HepG2 (cell line): ENCODE measurements around the gene CEBPA. TPM values are rescaled to one million over a fixed set of nuclear protein-coding genes. Genes with fewer than 3 reads are reported as not detected.

Source experiments
- CAMTA2 ChIP-seq: sonication (generic); formaldehyde crosslinking; IDR thresholded peaks from 2 replicates; pipeline ENCODE4 v1.4.0; 2020; ENCODE audit warnings: mild to moderate bottlenecking, missing genetic modification reagents, borderline replicate concordance
- HMG20B ChIP-seq: conservative IDR thresholded peaks from 2 replicates; pipeline ENCODE4 v1.6.1; 2016; ENCODE audit warnings: missing genetic modification reagents, missing compliant biosample characterization
- KLF16 ChIP-seq, 2 experiments: sonication (generic) in 1 of 2; formaldehyde crosslinking in 1 of 2; IDR thresholded peaks; 2 replicates each; pipeline versions ENCODE4 v1.6.1 to v1.8.0; 2016 to 2023; ENCODE audit warnings: missing genetic modification reagents in 2 of 2, missing compliant biosample characterization in 1 of 2
- MYC ChIP-seq: sonication (generic); formaldehyde crosslinking; IDR thresholded peaks from 2 replicates; pipeline ENCODE4 v1.9.0; 2021; ENCODE audit warnings: missing genetic modification reagents, borderline replicate concordance
- NAIF1 ChIP-seq: sonication (generic); formaldehyde crosslinking; IDR thresholded peaks from 2 replicates; pipeline ENCODE4 v1.5.0; 2020; ENCODE audit warnings: mild to moderate bottlenecking, missing genetic modification reagents, borderline replicate concordance
- PREB ChIP-seq: sonication (generic); formaldehyde crosslinking; IDR thresholded peaks from 2 replicates; pipeline ENCODE4 v1.4.0; 2020; ENCODE audit warnings: missing genetic modification reagents
- RBM22 ChIP-seq: fragments of 200-400 bp; formaldehyde crosslinking; optimal IDR thresholded peaks from 2 replicates; pipeline ENCODE3; 2017; ENCODE audit warnings: mild to moderate bottlenecking, low read length, moderate library complexity
- RNF219 ChIP-seq: sonication (generic); formaldehyde crosslinking; IDR thresholded peaks from 2 replicates; pipeline ENCODE4 v1.5.0; 2020; ENCODE audit warnings: mild to moderate bottlenecking, missing genetic modification reagents
- TBX2 ChIP-seq: sonication (generic); formaldehyde crosslinking; IDR thresholded peaks from 2 replicates; pipeline ENCODE4 v1.5.0; 2020; ENCODE audit warnings: missing genetic modification reagents, mild to moderate bottlenecking, borderline replicate concordance
- ZBTB42 ChIP-seq: sonication (generic); formaldehyde crosslinking; IDR thresholded peaks from 2 replicates; pipeline ENCODE4 v1.5.0; 2020; ENCODE audit warnings: mild to moderate bottlenecking, missing genetic modification reagents
- ZNF251 ChIP-seq: sonication (generic); formaldehyde crosslinking; IDR thresholded peaks from 2 replicates; pipeline ENCODE4 v1.9.0; 2021; ENCODE audit warnings: mild to moderate bottlenecking, missing genetic modification reagents
- ZNF441 ChIP-seq: sonication (generic); formaldehyde crosslinking; IDR thresholded peaks from 2 replicates; pipeline ENCODE4 v1.7.0; 2021; ENCODE audit warnings: missing genetic modification reagents, borderline replicate concordance
- ZNF574 ChIP-seq: sonication (generic); formaldehyde crosslinking; IDR thresholded peaks from 2 replicates; pipeline ENCODE4 v1.4.0; 2020; ENCODE audit warnings: missing genetic modification reagents
- polyA plus RNA-seq, 8 experiments: library from polyadenylated mRNA; depleted of rRNA in 3 of 8; stranded (reverse) in 7 of 8; unstranded in 1 of 8; fragments of >200 nt; fragmentation: Illumina TruSeq in 4 of 8; extraction: Trizol in 4 of 8; gene quantifications; 2 replicates each; pipeline versions ENCODE4 v1.2.1 to v1.2.3, GENCODE V29; 2011 to 2016; ENCODE audit warnings: low read depth in 4 of 8, missing spikeins in 1 of 8, mixed read lengths in 1 of 8; ENCODE audit not compliant: insufficient read depth in 1 of 8
- total RNA-seq, 5 experiments: library from RNA; depleted of rRNA; stranded (reverse); fragments of >200 nt; fragmentation: Illumina TruSeq; extraction: Trizol; gene quantifications; 2 replicates each; pipeline ENCODE4 v1.2.3, GENCODE V29; 2016; ENCODE audit warnings: low read depth in 1 of 5
- TF ChIP-seq, protein P1 (sequence below), 2 experiments: fragments of 450-650 bp in 1 of 2; sonication (generic) in 1 of 2; formaldehyde crosslinking in 1 of 2; IDR thresholded peaks; 2 replicates each; pipeline versions ENCODE4 v1.6.1 to v1.8.0; 2016 to 2022; ENCODE audit warnings: antibody characterized with exemption in 1 of 2, mild to moderate bottlenecking in 1 of 2, missing genetic modification reagents in 1 of 2

The CEBPA gene
- total and polyA plus RNA-seq, 2 of the 13 experiments (the other 11 are each of a cell fraction or from before 2014, with no cell fraction given): 24.8 to 103 TPM

DNA sequence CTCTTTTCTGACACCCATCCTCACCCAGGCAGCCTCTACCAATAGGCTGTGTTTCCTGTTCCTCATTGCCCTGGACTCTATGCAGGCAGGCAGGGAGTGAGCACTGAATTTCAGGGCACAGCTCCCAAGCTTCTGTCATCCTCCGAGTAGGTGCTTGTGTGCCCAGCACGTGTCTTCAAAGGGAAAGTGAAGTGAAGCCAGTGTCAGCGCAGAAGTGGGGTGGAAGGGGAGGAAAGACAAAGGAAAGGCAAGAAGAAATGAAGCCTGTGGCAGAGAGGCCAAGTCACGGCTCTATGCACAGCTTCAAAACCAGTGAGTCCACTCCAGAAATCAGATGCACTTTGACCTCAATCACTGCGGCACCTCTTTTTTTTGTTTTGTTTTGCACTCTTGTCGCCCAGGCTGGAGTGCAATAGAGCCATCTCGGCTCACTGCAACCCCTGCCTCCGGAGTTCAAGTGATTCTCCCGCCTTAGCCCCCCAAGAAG is 16.9 kb downstream of the CEBPA start (continued):
- TF ChIP-seq, protein P1, sequence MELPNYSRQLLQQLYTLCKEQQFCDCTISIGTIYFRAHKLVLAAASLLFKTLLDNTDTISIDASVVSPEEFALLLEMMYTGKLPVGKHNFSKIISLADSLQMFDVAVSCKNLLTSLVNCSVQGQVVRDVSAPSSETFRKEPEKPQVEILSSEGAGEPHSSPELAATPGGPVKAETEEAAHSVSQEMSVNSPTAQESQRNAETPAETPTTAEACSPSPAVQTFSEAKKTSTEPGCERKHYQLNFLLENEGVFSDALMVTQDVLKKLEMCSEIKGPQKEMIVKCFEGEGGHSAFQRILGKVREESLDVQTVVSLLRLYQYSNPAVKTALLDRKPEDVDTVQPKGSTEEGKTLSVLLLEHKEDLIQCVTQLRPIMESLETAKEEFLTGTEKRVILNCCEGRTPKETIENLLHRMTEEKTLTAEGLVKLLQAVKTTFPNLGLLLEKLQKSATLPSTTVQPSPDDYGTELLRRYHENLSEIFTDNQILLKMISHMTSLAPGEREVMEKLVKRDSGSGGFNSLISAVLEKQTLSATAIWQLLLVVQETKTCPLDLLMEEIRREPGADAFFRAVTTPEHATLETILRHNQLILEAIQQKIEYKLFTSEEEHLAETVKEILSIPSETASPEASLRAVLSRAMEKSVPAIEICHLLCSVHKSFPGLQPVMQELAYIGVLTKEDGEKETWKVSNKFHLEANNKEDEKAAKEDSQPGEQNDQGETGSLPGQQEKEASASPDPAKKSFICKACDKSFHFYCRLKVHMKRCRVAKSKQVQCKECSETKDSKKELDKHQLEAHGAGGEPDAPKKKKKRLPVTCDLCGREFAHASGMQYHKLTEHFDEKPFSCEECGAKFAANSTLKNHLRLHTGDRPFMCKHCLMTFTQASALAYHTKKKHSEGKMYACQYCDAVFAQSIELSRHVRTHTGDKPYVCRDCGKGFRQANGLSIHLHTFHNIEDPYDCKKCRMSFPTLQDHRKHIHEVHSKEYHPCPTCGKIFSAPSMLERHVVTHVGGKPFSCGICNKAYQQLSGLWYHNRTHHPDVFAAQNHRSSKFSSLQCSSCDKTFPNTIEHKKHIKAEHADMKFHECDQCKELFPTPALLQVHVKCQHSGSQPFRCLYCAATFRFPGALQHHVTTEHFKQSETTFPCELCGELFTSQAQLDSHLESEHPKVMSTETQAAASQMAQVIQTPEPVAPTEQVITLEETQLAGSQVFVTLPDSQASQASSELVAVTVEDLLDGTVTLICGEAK (IDR thresholded peaks at IDR 0.05): no peak
- TF ChIP-seq, protein P1 (CRISPR knock-in tag; IDR thresholded peaks at IDR 0.05): no peak
- TF ChIP-seq ZNF441 (CRISPR knock-in tag) (peak; percentile 69; the same call in 1 of the 2 replicates), MYC (CRISPR knock-in tag) (no peak; the same call in 1 of the 2 replicates), ZBTB42 (CRISPR knock-in tag) (no peak), PREB (CRISPR knock-in tag) (no peak), CAMTA2 (CRISPR knock-in tag) (no peak), RBM22 (no peak), ZNF251 (CRISPR knock-in tag) (no peak), RNF219 (no peak), HMG20B (CRISPR knock-in tag) (no peak), ZNF574 (CRISPR knock-in tag) (peak; percentile 36; the same call in 1 of the 2 replicates), NAIF1 (CRISPR knock-in tag) (no peak), KLF16 (CRISPR knock-in tag; IDR thresholded peaks at IDR 0.05) (no peak), TBX2 (peak; percentile 67)
